GM19328 (cell line): Measurements from ENCODE around the gene NACA2.
"Not testable (repeated sequence)": the region's sequence is repeated elsewhere in the genome, so short reads cannot be mapped to it uniquely, and the experiment has no call there.

ENCODE experiments used
- ATAC-seq: cut with Tn5 transposase; IDR thresholded peaks from one replicate; pipeline ENCODE4 v1.9.1; 2021; ENCODE audit warnings: mild to moderate bottlenecking, moderate library complexity; ENCODE audit not compliant: unreplicated experiment

The NACA2 gene

GRCh38 chr17:61600621-61601020, 9.6 kb upstream of the NACA2 start:
- no peak for ATAC-seq

- no peak for ATAC-seq
Measured at GRCh38 chr17:61599608-61600007, 8.6 kb upstream of the NACA2 start.

GRCh38 chr17:61598014-61598413, 7.0 kb upstream of the NACA2 start:
- ATAC-seq, result no peak

GRCh38 chr17:61597607-61598006, 6.6 kb upstream of the NACA2 start:
- ATAC-seq, result no peak

- no peak for ATAC-seq
Measured at GRCh38 chr17:61595418-61596186, 4.6 kb upstream of the NACA2 start.

GRCh38 chr17:61594294-61594825, 3.3 kb upstream of the NACA2 start:
- no peak for ATAC-seq

- no peak for ATAC-seq
Measured at GRCh38 chr17:61593426-61593825, 2.4 kb upstream of the NACA2 start.

- ATAC-seq, result no peak
Measured at GRCh38 chr17:61591930-61592329, 911 bp upstream of the NACA2 start.

GRCh38 chr17:61589990-61590389, 1.0 kb downstream of the NACA2 start:
- ATAC-seq, result no peak

- ATAC-seq, result no peak
Measured at GRCh38 chr17:61587807-61588660, 3.0 kb downstream of the NACA2 start.

- no peak for ATAC-seq
Measured at GRCh38 chr17:61587242-61587641, 3.8 kb downstream of the NACA2 start.

- not testable (repeated sequence) for ATAC-seq
Measured at GRCh38 chr17:61586622-61587021, 4.4 kb downstream of the NACA2 start.

GRCh38 chr17:61586031-61586566, 4.9 kb downstream of the NACA2 start:
- no peak for ATAC-seq

- no peak for ATAC-seq
Measured at GRCh38 chr17:61584866-61585265, 6.2 kb downstream of the NACA2 start.

GRCh38 chr17:61584266-61584665, 6.8 kb downstream of the NACA2 start:
- ATAC-seq, result no peak

GRCh38 chr17:61583660-61584264, 7.3 kb downstream of the NACA2 start:
- ATAC-seq, result no peak

- no peak for ATAC-seq
Measured at GRCh38 chr17:61583242-61583641, 7.8 kb downstream of the NACA2 start.

GRCh38 chr17:61582593-61582992, 8.4 kb downstream of the NACA2 start:
- no peak for ATAC-seq

GRCh38 chr17:61581611-61582349, 9.2 kb downstream of the NACA2 start:
- no peak for ATAC-seq

GRCh38 chr17:61580502-61580901, 10.5 kb downstream of the NACA2 start:
- ATAC-seq, result no peak
